Middle frontal gyrus (tissue), 1 donor: Measurements from ENCODE around the gene NT5C2.
A peak's percentile ranks its signal among the peaks of the same experiment; 100 is the strongest.
"Not testable (repeated sequence)": the region's sequence is repeated elsewhere in the genome, so short reads cannot be mapped to it uniquely, and the experiment has no call there.

Experiments
- DNase-seq: peaks from one replicate; pipeline ENCODE4 v3.0.0-alpha.2; 2015; ENCODE audit warnings: low spot score; ENCODE audit errors: extremely low spot score

Gene NT5C2

DNA sequence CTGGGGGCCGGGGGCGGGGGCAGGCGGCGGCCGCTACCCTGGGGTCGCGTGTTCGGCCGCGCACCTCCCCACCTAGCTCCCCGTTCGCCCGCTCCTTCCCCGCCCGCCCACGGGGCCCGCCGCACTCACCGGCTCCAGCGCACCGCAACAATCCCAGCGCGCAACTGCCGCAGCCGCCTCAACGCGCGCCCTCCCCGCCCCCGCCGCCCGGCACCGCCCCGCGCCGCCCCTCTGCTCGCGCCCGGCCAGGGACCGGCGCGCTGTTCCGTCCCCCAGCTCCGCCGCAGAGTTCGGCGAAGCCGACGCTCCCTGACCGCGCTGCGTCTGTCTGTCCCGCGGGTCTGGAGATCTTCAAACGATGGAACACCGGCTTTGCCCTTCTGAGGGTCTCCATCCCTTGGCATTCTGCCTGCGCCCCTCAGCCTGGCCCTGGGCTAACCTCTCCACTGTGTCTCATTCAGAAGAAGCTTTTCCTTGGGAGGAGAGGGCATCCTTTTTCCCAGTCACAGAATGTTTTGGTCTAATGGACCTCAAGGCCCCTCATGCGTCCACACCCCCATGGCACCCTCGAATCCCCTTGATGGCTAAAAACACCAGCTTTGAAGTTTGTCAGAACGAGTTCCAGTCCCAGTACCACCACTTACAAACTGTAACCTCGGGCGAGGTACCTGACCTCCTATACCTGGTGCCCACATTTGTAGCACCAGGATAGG is at the start of gene NT5C2:
Gene NT5C2, minus strand, starts transcription at position 166 of the 713 bp plus-strand sequence. CDS start 18,314 bp downstream, outside the sequence.
- DNase-seq, result peak; percentile 33

DNA sequence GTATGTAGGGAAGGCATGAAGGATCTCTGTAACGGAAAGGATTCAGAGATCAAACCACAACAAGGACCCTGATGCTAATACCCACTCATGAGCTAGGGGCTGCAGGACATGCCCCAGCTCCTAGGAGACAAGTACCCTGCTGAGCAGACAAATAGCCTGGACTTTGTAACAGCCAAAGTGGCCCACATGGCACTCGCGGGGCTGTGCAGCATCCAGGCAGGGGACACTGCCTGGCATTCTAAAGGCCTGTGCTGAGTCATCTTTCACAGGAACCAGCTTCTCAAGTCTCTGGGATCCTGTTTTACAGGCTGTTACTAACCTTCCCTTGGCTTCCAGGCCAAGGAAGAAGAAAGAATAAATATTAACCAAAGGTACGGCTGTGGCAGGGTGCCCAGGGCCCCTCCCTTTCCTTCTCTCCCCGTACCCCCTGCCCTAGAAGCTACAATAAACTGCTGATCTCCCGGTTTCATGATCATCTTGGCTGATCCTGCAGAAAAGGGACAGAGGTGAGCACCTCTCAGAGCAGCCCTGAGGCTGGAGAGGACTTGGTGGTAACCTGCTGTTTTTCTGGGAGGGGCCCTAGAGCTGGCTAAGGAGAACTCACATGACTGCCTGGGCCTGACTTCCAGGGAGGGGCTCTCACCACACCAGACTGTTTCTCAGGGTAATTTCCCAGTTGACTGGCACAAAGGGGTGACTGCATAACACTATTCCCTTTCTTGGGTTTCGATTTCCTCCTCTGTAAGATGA is 48.4 kb upstream of the NT5C2 start:
- DNase-seq, result no peak

DNA sequence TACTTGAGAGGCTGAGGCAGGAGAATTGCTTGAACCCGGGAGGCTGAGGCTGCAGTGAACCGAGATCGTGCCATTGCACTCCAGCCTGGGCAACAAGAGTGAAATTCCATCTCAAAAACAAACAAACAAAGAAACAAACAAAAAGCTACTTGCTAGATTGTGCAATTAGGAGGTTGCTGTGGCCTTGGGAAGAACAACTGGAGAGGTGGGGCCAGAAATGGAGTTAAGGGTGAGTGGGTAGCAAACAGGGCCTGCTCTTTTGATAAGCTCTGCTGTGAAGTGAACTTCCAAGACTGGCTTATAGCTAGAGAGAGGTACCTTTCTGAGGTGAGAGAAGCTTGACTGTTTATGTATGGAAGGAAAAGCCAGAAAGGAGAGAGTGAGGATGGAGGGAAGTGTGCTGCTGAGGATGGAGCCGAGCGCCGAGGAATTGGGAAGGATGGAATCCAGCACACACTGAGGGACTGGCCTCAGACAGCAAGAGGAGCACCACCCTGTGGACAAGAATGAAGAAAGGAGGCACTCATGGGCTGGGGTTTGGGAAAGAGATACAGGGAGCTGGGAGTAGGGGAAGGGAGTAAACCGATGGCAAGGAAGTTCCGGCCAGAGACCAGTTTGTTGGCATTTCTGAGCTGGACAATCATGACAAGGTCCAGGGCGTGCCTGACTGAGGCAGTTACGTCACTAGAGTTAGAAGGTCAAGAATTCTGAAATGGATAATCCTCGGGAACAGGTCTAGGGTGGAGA is 45.6 kb upstream of the NT5C2 start:
- DNase-seq, result no peak

DNA sequence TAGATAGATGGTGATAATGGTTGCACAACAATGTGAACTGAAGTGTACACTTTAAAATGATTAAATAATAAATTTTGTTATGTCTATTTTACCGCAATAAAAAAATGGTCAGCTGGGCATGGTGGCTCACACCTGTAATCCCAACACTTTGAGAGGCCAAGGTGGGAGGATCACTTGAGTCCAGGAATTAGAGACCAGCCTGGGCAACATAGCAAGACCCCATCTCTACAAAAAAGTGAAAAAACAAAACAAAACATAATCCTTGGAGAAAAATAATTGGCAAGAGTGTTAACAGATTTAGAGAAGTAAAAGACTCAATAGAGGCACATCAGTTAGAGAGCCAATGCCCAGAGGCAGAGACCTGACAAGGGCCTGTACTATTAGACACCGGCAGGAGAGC is 42.7 kb upstream of the NT5C2 start:
- no peak for DNase-seq

DNA sequence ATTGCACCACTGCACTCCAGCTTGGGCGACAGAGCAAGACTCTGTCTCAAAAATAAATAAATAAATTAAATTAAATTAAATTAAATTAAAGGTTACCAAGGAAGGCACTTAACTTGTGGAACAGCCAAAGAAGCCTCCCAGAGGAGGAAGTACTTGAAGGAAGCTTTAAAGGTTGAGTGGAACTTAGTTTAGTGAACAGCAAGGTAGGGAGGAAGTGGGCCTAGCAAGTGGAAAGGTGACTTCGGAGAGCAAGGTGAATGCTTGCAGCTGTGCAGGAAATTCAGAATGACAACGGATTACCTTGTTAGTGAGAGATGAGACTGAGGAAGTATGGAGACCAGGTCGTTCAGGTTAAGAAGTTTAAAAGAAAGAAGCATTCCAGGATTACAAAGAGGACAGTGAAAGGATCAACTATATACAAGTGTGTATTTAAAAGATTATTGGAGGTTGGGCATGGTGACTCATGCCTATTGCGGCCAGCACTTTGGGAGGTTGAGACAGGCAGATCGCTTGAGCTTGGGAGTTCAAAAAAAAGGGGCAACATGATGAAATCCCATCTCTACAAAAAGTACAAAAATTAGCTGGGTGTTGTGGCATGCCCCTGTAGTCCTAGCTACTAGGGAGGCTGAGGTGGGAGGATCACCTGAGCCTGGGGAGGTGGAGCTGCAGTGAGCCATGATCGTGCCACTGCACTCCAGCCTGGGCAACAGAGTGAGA is 39.9 kb upstream of the NT5C2 start:
- DNase-seq, result no peak

DNA sequence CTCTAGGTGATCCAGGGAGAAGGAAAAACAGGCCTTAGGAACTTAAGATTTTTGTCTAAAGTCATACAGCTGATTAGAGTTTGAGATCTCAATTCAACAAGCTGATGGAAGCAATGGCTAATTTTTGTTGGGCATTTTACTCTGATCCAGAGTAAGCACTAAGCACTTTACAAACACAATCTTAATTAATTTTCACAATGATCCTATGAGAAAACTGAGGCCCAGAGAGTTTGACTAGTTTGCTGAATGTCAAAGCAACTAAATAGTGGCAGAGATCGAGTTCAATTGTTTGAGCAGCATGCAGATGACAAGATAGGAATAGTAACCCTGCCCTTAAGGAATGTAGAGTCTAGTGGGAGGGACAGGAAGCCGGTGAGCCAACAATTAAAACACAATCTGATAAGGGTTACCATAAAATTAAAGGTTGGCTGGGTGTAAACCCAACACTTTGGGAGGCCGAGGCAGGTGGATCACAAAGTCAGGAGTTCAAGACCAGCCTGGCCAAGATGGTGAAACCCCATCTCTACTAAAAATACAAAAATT is 39.1 kb upstream of the NT5C2 start:
- no peak for DNase-seq

DNA sequence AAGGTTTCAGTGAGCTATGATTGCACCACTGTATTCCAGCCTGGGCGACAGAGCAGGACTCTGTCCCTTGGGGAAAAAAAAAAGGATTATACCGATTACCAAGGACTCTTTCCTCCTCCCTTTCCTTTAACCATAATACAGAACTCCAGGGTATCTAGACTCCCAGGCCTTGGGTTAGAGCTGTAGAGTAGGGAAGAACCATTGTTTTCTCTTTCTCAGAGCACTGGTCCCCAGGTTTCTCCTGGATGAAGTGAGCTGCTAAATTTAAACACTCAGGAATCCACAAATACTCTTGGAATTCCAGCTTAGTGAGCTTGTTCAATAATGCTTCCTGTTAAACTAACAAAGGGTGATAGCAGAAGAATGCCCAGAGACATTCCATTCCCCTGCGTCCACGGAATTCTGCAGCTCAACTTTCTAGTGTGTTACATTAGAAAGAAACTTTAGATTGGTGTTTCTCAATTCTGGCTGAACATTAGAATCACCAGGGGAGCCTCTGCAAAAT is 38.0 kb upstream of the NT5C2 start:
- no peak for DNase-seq

DNA sequence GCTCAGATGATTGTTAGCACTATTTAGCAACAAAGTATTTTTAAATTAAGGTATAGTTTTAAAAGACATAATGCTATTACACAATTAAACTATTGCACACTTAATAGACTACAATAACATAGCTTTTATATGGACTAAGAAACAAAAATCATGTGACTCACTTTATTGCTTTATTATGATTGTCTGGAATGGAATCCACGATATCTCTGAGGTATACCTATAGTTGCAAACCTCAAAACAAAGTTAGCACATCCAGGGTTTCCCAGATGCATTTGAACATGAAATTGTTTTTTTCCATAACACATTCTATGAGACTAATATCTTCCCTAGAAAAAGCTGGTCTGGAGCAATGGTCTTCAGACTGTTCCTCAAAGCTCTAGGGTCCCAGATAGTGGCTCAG is 34.3 kb upstream of the NT5C2 start:
- no peak for DNase-seq

DNA sequence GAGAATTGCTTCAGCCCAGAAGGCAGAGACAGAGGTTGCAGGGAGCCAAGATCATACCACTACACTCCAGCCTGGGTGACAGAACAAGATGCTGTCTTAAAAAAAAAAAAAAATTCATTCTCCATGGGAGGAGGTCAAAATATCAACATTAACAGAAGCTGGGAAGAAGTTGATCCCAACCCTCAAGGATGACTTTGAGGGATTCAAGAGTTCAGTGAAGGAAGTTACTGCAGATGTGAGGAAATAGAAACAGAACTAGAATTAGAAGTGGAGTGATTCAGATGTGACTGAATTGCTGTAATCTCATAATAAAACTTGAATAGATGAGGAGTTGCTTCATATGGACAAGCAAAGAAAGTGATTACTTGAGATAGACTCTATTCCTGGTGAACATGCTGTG is 32.9 kb upstream of the NT5C2 start:
- DNase-seq, result no peak

DNA sequence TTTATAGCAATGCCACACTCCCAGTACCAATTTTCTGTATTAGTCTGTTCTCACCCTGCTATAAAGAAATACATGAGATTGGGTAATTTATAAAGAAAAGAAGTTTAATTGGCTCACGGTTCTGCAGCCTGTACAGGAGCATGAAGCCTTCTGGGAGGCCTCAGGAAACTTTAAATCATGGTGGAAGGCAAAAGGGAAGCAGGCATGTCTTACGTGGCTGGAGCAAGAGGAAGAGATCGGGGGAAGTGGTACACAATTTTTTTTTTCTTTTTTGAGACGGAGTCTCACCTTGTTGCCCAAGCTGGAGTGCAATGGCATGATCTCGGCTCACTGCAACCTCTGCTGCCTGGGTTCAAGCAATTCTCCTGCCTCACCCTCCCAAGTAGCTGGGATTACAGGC is 31.6 kb upstream of the NT5C2 start:
- not testable (repeated sequence) for DNase-seq

DNA sequence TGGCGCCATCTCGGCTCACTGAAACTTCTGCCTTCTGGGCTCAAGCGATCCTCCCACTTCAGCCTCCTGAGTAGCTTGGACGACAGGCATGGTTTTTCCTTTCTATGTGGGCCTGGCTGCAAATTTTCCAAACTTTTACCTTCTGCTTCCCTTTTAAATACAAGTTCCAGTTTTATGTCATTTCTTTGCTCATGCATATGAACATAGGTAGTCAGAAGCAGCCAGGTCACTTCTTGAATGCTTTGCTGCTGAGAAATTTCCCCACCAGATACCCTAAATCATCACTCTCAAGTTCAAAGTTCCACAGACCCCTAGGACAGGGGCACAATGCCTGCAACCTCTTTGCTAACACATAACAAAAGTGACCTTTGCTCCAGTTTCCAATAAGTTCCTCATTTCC is 31.1 kb upstream of the NT5C2 start:
- no peak for DNase-seq

DNA sequence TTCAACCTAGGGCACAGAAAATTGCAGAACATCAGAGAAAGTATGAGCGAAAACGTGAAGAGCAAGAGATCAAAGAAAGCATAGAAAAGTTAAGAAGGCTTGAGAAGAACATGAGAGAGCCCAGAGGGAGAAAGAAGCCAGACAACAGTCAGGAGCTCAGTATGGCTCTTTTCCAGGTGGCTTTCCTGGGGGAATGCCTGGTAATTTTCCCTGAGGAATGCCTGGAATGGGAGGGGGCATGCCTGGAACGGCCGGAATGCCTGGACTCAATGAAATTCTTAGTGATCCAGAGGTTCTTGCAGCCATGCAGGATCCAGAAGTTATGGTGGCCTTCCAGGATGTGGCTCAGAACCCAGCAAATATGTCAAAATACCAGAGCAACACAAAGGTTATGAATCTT is 23.3 kb upstream of the NT5C2 start:
- not testable (repeated sequence) for DNase-seq

DNA sequence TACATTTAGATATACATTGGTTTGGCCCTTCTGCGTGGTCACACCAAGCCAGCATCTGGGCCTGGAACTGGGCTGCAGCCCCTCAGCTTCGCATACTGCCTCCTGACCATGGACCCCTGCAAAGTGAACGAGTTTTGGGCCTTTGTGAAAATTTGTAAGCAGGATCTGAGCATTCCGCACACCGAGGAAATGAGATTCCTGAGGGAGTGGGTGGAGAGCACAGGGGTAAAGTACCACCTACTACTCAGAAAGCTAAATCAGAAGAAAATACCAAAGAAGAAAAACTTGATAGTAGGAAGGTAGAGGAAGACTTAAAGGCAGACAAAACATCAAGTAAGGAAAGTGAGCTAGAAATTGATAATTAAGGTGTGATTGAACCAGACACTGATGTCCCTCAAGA is 22.5 kb upstream of the NT5C2 start:
- DNase-seq, result no peak

DNA sequence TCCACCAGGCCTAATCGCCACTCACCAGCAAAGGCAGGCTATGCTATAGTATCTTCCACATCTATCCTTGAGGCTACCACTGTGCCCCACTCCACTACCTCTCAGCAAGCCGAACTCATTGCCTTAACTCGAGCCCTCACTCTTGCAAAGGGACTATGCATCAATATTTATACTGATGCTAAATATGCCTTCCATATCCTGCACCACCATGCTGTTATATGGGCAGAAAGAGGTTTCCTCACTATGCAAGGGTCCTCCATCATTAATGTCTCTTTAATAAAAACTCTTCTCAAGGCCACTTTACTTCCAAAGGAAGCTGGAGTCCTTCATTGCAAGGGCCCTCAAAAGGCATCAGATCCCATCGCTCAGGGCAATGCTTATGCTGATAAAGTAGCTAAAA is 17.2 kb upstream of the NT5C2 start:
- not testable (repeated sequence) for DNase-seq

DNA sequence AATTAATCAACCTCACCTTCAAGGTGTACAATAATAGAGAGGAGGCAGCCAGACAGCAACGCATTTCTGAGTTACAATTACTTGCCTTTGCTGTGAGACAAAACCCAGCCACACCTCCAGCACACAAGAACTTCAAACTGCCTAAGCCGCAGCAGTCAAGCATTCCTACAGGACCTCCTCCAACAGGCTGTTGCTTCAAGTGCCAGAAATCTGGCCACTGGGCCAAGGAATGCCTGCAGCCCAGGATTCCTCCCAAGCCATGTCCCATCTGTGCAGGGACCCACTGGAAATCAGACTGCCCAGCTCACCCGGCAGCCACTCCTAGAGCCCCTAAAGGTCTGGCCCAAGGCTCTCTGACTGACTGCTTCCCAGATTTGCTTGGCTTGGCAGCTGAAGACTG is 14.6 kb upstream of the NT5C2 start:
- not testable (repeated sequence) for DNase-seq

DNA sequence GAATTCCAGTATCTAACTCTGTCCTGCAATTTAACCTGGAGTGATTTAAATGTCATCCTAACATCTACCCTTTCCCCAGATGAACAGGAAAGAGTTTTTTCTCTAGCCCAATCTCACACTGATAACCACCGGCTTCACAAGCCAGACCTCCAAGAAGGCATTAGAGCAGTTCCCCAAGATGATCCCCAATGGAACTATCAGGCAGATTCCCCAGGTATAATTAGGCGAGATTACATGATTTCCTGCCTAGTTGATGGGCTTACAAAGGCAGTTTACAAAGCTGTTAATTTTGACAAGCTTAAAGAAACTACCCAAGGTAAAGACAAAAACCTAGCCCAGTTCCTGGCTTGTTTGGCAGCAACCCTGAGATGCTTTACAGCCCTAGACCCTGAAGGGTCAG is 14.1 kb upstream of the NT5C2 start:
- DNase-seq, result no peak

DNA sequence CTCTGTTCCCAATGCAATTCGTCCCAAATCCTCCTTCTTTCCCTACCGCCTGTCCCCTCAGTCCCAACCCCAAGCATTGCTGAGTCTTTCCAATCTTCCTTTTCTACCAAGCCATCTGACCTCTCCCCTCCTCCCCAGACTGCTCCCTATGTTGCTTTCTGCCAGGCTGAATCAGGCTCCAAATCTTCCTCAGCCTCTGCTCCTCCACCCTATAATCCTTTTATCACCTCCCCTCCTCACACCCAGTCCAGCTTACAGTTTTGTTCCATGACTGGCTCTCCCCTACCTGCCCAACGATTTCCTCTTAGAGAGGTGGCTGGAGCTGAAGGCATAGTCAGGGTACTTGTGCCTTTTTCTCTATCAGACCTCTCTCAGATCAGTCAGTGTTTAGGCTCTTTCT is 13.6 kb upstream of the NT5C2 start:
- DNase-seq, result not testable (repeated sequence)

DNA sequence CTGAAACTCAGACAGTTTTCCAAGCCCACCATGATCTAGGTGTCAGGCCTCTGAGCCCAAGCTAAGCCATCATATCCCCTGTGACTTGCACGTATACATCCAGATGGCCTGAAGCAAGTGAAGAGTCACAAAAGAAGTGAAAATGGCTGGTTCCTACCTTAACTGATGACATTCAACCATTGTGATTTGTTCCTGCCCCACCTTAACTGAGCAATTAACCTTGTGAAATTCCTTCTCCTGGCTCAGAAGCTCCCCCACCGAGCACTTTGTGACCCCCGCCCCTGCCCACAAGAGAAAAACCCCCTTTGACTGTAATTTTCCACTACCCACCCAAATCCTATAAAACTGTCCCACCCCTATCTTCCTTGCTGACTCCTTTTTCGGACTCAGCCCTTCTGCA is 12.3 kb upstream of the NT5C2 start:
- DNase-seq, result not testable (repeated sequence)

DNA sequence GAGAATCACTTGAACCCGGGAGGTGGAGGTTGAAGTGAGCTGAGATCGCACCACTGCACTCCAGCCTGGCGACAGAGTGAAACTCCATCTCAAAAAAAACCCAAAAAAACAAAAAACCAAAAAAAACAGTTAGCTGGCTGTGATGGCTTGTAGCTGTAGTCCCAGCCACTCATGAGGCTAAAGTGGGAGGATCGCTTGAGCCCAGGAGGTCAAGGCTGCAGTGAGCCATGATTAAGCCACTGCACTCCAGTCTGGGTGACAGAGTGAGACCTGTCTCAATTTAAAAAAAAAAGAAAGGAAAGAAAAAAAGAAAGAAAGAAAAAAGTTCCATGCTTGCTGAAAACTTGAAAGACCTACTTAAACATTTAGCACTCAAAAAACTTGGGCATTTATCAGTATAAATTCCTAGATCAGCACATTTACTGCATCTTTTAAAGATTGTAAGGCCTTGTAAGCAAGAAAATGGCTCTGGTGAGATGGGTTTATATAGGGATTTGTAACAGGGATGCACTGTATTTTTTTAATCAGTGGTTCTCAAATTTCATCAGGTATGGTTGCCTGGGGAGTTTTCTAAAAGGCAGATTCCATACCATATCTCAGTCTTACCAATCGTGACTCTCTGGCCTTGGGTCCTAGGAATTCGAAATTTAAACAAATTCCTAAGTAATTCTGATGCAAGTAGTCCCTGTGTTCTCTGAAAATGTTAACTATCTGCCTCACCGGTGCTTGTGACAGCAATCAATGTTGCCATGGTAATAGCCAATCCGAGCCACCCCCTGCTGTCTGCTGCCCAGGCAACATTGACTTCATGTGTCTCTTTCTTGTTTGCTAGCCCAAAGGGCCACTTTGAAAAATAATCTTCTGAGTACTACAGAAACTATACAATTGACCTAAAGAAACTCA is 11.5 kb upstream of the NT5C2 start:
- DNase-seq, result no peak

DNA sequence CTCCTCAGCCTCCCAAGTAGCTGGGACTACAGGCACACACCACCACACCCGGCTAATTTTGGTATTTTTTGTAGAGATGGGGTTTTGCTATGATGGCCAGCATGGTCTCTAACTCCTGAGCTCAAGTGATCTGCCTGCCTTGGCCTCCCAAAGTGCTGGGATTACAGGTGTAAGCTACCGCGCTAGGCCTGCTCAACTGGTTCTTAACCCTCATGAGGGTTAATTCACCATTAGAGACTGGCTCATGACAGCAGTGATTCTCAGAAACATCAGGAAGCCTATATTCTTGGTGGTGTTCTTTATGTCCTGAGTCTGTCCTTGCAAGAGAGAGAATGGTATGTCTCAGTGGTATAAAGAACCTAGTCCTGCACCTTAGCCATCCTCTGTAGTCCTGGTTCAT is 10.4 kb upstream of the NT5C2 start:
- DNase-seq, result no peak
